Lower leg skin (tissue), 4 donors: Measurements from ENCODE around the gene TMEM11. TPM values are rescaled to one million over a fixed set of nuclear protein-coding genes. Genes with fewer than 3 reads are reported as not detected.

ENCODE experiments used
- DNase-seq, 2 donors: peaks; one replicate each; pipeline ENCODE4 v3.0.0-alpha.2; 2019; ENCODE audit warnings: low spot score in 2 of 2
- H3K4me3 ChIP-seq: fragments of 200-600 bp; sonication (generic); 2 replicates; pipeline ENCODE4 v1.5.1; 2017; ENCODE audit warnings: mild to moderate bottlenecking, low read depth; ENCODE audit not compliant: poor library complexity, severe bottlenecking
- POLR2A ChIP-seq, 2 donors: fragments of 450-650 bp; IDR thresholded peaks; one replicate each; pipeline ENCODE4 v1.6.1; 2016 to 2017; ENCODE audit warnings: antibody characterized with exemption in 2 of 2, mild to moderate bottlenecking in 1 of 2, moderate library complexity in 1 of 2
- WGBS, 2 donors: methylation state at CpG; one replicate each; pipeline ENCODE4 v1.1.5; 2018; 5-methylcytosine and 5-hydroxymethylcytosine counted together
- intact Hi-C: fragments of 100-400 bp; cut with DNase I; formaldehyde crosslinking; loops from one replicate; pipeline ENCODE4 v1.15.0; 2023; ENCODE audit warnings: low total_unique reads
- total RNA-seq, 4 donors: library from RNA; depleted of rRNA; stranded (reverse); fragments of >200 nt; gene quantifications; one replicate each; pipeline ENCODE4 v1.1.0, GENCODE V29; 2016
- TF ChIP-seq, protein P1 (sequence below), 3 donors: fragments of 450-650 bp; IDR thresholded peaks; one replicate each; pipeline ENCODE4 v1.5.1; 2016; ENCODE audit warnings: antibody characterized with exemption in 3 of 3, mild to moderate bottlenecking in 3 of 3, moderate library complexity in 2 of 3

TMEM11 gene
- total RNA-seq, 4 donors from 2014 or later = 30.0 to 43.5 (median 37.0) TPM

- intact Hi-C loops = no loop called here
- DNase-seq = peak; percentile 86 to 97
- WGBS, 2 donors = 0 to 2% methylated on average over 48 to 94 of the region's 117 CpGs
- no peak for TF ChIP-seq POLR2A (IDR thresholded peaks at IDR 0.05)
- TF ChIP-seq, protein P1, sequence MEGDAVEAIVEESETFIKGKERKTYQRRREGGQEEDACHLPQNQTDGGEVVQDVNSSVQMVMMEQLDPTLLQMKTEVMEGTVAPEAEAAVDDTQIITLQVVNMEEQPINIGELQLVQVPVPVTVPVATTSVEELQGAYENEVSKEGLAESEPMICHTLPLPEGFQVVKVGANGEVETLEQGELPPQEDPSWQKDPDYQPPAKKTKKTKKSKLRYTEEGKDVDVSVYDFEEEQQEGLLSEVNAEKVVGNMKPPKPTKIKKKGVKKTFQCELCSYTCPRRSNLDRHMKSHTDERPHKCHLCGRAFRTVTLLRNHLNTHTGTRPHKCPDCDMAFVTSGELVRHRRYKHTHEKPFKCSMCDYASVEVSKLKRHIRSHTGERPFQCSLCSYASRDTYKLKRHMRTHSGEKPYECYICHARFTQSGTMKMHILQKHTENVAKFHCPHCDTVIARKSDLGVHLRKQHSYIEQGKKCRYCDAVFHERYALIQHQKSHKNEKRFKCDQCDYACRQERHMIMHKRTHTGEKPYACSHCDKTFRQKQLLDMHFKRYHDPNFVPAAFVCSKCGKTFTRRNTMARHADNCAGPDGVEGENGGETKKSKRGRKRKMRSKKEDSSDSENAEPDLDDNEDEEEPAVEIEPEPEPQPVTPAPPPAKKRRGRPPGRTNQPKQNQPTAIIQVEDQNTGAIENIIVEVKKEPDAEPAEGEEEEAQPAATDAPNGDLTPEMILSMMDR (IDR thresholded peaks at IDR 0.05) = no peak
- H3K4me3 ChIP-seq = peak within 1 kb of the TSS; percentile 28
Measured at GRCh38 chr17:21252796-21253645, 39.1 kb upstream of the TMEM11 start, which contains the start of gene NATD1. Gene NATD1, minus strand, starts transcription at chr17:21253410. Its CDS starts 146 bp downstream, at chr17:21253264.

GRCh38 chr17:21252289-21252795 lies 38.4 kb upstream of the TMEM11 start:
- DNase-seq = no peak
- TF ChIP-seq, protein P1 (IDR thresholded peaks at IDR 0.05) = no peak
- no peak for TF ChIP-seq POLR2A (IDR thresholded peaks at IDR 0.05)
- peak overlapping the region; percentile 28 for H3K4me3 ChIP-seq
- 10 to 14% methylated on average over 4 to 11 of the region's 12 CpGs for WGBS, 2 donors
- intact Hi-C loops = no loop called here

DNA sequence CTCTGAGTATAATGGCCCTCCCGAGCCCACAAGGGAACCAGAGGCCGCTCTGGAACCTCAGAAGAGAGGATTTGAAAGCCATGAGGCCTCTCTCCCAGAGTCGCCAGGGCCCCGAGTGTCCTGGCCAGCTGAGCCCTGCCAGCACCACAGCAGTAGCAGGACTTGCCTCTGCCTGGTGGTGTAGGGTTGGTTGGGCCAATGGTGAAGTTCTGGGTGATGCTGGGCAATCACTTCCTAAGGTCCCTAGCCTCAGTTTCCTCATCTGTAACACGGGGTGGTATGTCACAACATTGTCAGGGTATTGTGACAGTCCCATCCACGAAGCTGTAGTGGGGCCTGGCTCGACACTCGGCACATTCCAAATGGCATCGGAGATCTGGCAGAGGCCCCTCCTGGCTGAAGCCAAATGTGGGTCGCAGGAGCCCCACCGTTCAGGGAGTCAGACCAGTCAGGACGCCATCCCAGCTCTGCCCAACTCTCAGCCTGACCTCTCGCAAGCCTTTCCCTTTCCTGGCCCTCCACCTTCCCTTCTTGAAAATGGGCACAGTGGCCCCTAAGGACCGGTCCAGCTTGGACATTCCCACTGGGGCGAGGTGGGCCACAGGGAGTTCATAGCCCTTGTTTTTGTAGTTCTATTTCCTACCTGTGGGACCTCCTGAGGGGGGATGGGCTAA lies 37.5 kb upstream of the TMEM11 start:
- intact Hi-C loops = no loop called here
- no peak for DNase-seq
- no peak overlapping the region for H3K4me3 ChIP-seq
- no peak for TF ChIP-seq POLR2A (IDR thresholded peaks at IDR 0.05)
- TF ChIP-seq, protein P1 (IDR thresholded peaks at IDR 0.05) = no peak
- WGBS, 2 donors = 70 to 75% methylated on average over 15 of the region's 15 CpGs

- TF ChIP-seq, protein P1 (IDR thresholded peaks at IDR 0.05) = no peak
- no peak for TF ChIP-seq POLR2A (IDR thresholded peaks at IDR 0.05)
- WGBS, 2 donors = 32 to 73% methylated on average over 3 to 4 of the region's 4 CpGs
- DNase-seq = no peak
- no peak overlapping the region for H3K4me3 ChIP-seq
- intact Hi-C loops = no loop called here
Measured at GRCh38 chr17:21250854-21251253, 36.9 kb upstream of the TMEM11 start.

- intact Hi-C loops = no loop called here
- TF ChIP-seq, protein P1 (IDR thresholded peaks at IDR 0.05) = no peak
- no peak for TF ChIP-seq POLR2A (IDR thresholded peaks at IDR 0.05)
- 63 to 64% methylated on average over 7 of the region's 7 CpGs for WGBS, 2 donors
- H3K4me3 ChIP-seq = no peak overlapping the region
- DNase-seq = no peak
Measured at GRCh38 chr17:21249920-21250703, 36.2 kb upstream of the TMEM11 start.
